ACHN (cell line): ENCODE data around the gene LIN9.
A peak's percentile ranks its signal among the peaks of the same experiment; 100 is the strongest.

Experiments used
- DNase-seq: peaks from one replicate; pipeline ENCODE4 v3.0.0-alpha.2; 2015
- in situ Hi-C: cut with HindIII; loops from 2 replicates; pipeline ENCODE4 v1.10.0; 2017; ENCODE audit warnings: low sequenced_read_pairs, low pct_ligation_motif_present, low pct_unique_long_range_greater_than_20kb

The LIN9 gene

DNA sequence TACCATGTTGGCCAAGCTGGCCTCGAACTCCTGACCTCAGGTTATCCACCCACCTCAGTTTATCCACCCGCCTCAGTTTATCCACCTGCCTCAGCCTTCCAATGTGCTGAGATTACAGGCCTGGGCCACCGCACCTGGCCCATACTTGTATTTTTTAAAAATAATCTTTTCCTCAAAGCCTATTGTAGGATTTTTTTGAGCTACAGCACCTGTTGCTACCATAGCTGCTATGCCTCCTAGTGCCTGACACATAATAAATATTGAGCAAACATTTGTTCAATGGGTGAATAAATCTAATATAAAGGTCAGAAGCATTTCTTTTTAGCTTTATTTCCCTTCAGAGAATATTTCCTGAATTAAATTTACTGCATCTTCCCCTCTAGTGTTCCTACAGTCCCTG, 106.7 kb downstream of the LIN9 start:
- in situ Hi-C loops: no loop called here
- no peak for DNase-seq

DNA sequence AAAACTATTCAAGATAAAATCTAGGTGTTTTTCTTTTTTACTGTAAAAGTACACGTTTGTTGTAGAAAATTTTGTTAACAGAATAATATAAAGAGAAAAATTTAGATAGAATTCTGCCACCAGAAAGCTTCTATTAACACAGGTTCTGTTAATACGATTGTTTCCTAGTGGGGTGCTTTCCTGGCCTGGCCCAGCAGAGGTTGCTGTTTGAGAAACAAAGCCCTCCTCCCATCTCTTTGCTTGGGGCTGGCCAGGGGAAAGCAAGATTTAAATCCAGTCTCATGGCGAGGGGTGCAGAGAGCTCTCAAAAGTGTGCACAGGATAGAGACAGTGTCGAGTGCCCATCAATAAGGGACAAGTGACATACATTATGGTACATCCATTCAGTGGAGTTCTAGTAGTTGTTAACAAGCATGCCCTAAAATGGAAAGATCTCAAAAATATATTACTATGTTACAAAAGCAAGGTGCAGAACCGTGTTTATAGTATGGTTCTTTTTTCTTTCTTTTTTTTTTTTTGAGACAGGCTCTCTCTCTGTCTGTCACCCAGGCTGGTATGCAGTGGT, 107.9 kb downstream of the LIN9 start:
- in situ Hi-C loops: no loop called here
- DNase-seq: peak; percentile 28

DNA sequence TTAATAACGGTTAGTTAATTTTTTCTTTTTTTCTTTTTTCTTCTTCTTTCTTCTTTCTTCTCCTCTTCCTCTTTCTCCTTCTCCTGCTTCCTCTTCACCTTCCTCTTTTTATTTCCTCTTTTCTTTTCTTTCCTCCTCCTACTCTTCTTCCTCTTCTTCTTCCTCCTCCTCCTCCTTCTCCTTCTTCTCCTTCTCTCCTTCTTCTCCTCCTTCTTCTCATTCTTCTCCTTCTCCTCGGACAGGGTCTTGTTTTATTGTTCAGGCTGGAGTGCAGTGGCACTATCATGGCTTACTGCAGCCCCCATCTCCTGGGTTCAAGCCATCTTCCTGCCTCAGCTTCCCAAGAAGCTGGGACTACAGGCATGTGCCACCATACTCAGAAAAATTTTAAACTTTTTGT, 109.0 kb downstream of the LIN9 start:
- no peak for DNase-seq
- in situ Hi-C loops: no loop called here

DNA sequence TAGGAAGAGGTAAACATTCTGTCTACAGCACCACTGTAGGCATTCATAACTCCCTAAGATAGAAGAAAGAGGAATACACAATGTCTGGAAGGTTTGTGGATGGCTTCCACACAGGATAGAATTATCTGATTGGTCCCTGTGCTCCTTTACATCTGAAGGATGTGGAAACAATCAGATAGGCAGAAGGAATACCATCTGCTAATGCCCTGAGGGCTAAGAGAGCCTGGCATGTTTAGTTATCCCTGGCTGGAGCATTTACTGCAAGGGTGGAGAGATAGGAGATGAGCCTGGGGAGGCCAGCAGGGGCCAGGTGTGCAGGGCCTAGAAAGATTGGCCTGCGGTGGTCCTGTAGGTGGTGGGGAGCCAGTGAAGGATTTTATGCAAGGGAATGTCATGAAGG, 113.8 kb downstream of the LIN9 start:
- DNase-seq: no peak
- in situ Hi-C loops: no loop called here

DNA sequence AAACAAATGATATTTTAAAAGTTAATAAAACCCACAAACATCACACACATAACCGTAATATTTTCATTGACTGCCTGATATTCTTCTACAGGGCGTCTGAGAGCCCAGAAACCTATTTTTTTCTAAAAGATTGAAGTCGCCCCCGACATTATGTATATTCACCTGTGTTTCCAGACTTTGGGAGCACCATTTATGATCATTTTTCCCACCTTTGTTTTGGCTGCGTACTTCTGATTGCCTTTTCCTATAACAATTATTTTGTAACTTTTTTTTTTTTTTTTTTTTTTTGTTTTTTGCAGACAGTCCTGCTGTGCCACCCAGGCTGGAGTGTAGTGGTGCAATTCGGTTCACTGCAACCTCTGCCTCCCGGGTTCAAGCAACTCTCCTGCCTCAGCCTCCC, 121.6 kb downstream of the LIN9 start:
- in situ Hi-C loops: no loop called here
- no peak for DNase-seq

DNA sequence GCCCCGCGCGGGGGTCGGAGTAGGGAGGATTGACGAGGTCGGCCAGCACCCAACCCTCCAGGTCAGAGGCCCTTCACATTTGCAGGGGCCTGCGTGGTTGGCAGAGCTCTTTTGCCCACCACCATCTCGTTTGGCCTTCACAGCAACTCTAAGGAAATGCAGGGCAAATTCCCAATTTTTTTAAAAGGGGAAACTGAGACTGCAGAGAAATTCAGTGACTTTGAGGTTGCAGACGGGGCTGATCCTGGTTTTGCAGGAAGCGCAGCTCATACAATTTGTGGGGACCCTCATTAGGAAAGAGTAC, 122.0 kb downstream of the LIN9 start:
- DNase-seq: no peak
- in situ Hi-C loops: no loop called here

DNA sequence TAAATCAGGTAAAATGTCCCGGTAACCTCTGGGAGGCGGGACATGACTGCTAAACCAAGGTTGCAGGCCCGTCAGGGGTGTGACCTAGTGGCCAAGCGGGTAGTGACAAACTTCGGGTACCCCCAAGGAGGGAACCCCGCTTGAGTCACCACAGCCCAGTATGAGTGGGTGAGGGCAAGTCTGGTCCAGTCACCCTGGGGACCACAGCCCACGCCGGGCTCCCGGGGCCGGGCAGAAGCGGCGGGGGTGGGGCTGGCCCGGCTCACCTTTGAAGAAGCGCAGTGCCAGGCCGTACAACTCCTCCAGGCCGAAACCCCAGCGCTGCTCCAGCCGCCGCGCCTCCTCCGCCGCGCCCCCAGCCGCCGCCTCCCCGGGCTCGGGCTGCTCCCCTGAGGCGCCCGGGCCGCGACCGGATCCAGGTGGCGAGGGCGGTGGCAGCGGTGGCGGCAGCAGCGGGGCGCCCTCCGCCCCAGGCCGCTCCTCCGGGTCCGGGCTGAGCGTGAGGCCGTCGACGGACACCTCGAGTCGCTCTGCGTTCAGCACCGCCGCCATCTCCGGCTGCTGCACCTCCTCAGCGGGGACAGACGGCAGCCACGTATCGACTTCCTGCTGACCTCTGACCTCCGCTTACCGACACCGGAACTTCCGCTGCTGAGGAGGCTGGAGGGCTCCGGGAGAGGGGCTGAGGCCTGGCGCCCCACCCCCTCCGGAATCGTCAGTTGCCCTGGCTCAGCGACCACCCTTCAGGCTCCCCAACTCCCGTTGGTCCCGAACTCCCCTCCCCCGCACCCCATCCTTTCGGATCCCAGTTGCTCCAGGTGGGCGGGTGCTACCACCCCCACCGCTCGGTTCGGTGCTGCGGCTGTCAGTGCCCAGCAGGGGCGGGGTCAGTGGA, 122.6 kb downstream of the LIN9 start, which contains the start of gene ACBD3:
Gene ACBD3 (minus strand): TSS at position 618 of the 895 bp plus-strand sequence. CDS start 66 bp downstream, at position 552.
- DNase-seq: peak; percentile 89
- in situ Hi-C loops: no loop called here

DNA sequence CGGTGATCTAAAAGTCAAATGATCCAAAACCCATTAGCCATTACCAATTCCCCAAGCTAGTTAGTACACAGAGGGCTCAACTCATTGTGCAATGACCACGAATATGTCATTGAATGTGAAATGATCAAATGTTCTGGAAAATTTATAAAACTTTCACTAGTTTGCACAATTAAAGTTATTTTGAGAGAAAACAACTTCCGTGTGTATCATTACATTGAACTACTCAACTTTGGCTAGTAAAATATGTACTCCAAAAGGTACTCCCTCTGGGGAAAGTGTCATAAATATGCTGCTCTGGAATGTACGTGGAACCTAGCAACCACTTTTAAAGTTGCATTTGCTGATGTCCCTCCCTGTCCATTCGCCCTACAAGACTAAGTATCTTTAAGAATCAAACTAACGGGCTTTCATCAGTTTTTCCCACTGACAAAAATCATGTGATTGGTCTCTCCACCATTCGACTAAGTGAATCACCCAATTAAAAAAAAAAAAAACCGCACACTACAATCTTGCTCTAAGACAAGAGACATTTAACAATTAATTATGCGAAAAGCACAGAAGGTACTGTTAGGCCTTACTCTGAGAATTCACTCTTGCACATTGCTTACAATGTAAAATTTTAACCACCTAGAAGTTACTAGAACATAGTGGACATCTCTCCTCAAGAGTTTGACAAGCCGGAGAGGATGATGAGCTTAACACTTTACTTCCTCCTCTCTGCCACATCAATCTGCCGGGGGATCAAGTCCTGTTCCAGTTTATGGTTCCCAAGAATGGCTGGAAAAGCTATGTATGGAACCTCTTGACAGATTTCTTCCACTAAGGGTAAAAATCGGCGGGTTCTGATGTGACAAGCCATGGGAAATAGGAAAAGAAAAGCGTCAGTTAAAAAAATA, 123.6 kb downstream of the LIN9 start:
- in situ Hi-C loops: no loop called here
- peak; percentile 19 for DNase-seq

DNA sequence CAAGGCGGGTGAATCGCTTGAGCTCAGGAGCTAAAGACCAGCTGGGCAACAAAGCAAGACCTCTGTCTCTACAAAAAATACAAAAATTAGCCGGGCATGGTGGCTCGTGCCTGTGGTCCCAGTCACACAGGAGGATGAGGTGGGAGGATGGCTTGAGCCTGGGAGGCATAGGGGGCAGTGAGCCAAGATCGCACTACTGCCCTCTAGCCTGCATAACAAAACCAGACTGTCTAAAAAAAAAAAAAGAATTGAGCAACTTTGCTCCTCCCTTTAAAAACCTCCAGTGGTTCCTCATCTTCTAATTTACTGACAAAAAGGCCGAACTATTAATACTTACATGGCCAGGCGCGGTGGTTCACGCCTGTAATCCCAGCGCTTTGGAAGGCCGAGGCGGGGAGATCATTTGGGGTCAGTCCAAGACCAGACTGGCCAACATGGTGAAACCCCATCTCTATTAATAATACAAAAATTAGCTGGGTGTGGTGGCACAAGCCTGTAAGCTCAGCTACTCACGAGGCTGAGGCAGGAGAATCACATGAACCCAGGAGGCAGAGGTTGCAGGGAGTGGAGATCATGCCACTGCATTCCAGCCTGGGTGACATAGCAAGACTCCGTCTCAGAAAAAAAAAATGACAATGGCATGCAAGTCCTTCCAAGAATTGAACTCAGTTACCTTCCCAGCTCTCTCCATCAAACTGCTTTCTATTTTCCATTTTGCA, 126.8 kb downstream of the LIN9 start:
- DNase-seq: peak; percentile 73
- in situ Hi-C loops: no loop called here
